ENCODE measurements around the gene SLC22A12.

The SLC22A12 gene

GRCh38 chr11:64619811-64620380 is 28.9 kb downstream of the SLC22A12 start:
- no peaks in the 10 kb centered on the region for H3K9me3 ChIP-seq (replicated peaks; ENCODE audit: insufficient read depth, low read length)
- TF ChIP-seq, protein P1, sequence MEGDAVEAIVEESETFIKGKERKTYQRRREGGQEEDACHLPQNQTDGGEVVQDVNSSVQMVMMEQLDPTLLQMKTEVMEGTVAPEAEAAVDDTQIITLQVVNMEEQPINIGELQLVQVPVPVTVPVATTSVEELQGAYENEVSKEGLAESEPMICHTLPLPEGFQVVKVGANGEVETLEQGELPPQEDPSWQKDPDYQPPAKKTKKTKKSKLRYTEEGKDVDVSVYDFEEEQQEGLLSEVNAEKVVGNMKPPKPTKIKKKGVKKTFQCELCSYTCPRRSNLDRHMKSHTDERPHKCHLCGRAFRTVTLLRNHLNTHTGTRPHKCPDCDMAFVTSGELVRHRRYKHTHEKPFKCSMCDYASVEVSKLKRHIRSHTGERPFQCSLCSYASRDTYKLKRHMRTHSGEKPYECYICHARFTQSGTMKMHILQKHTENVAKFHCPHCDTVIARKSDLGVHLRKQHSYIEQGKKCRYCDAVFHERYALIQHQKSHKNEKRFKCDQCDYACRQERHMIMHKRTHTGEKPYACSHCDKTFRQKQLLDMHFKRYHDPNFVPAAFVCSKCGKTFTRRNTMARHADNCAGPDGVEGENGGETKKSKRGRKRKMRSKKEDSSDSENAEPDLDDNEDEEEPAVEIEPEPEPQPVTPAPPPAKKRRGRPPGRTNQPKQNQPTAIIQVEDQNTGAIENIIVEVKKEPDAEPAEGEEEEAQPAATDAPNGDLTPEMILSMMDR (IDR thresholded peaks at IDR 0.05; ENCODE audit: low read length), result no peak
- TF ChIP-seq EZH2 (optimal IDR thresholded peaks at IDR 0.05; ENCODE audit: low read depth, low read length) (no peak), EZH2phosphoT487 (IDR thresholded peaks at IDR 0.05; ENCODE audit: low read length) (no peak)
- no peaks in the 10 kb centered on the region for H3K36me3 ChIP-seq (replicated peaks; ENCODE audit: insufficient read depth, low read length)
- no peak overlapping the region for H3K4me3 ChIP-seq (ENCODE audit: low read length)
- no peak overlapping the region for H3K9ac ChIP-seq (ENCODE audit: low read length)
- H4K20me1 ChIP-seq (ENCODE audit: insufficient read depth, low read length), result no peaks in the 10 kb centered on the region
- no peaks in the 10 kb centered on the region for H3K79me2 ChIP-seq (ENCODE audit: low read length)
- peaks cover 21% of the 10 kb centered on the region for H3K27me3 ChIP-seq (replicated peaks; ENCODE audit: insufficient read depth, low read length)
- H3K27ac ChIP-seq (ENCODE audit: low read length), result no peak overlapping the region
- H2AFZ ChIP-seq (ENCODE audit: low read length), result no peak overlapping the region
- H3K9me2 ChIP-seq (replicated peaks; ENCODE audit: insufficient read depth, low read length), result no peaks in the 10 kb centered on the region
- no peak for DNase-seq
- no peaks in the 10 kb centered on the region for H3F3A ChIP-seq (ENCODE audit: insufficient read depth, low read length)
- H3K4me1 ChIP-seq (ENCODE audit: low read length), result no peaks in the 10 kb centered on the region
- no peak overlapping the region for H3K4me2 ChIP-seq (ENCODE audit: low read depth, low read length)

GRCh38 chr11:64620381-64620971 is 29.5 kb downstream of the SLC22A12 start:
- no peaks in the 10 kb centered on the region for H3K9me2 ChIP-seq (replicated peaks; ENCODE audit: insufficient read depth, low read length)
- H3K36me3 ChIP-seq (replicated peaks; ENCODE audit: insufficient read depth, low read length), result no peaks in the 10 kb centered on the region
- no peak for TF ChIP-seq EZH2 (optimal IDR thresholded peaks at IDR 0.05; ENCODE audit: low read depth, low read length)
- TF ChIP-seq, protein P1 (IDR thresholded peaks at IDR 0.05; ENCODE audit: low read length), result no peak
- no peak for TF ChIP-seq EZH2phosphoT487 (IDR thresholded peaks at IDR 0.05; ENCODE audit: low read length)
- H3K4me1 ChIP-seq (ENCODE audit: low read length), result no peaks in the 10 kb centered on the region
- H3K9me3 ChIP-seq (replicated peaks; ENCODE audit: insufficient read depth, low read length), result no peaks in the 10 kb centered on the region
- H3K79me2 ChIP-seq (ENCODE audit: low read length), result no peaks in the 10 kb centered on the region
- no peak overlapping the region for H3K27ac ChIP-seq (ENCODE audit: low read length)
- H3F3A ChIP-seq (ENCODE audit: insufficient read depth, low read length), result no peaks in the 10 kb centered on the region
- DNase-seq, result peak; percentile 16
- H3K4me3 ChIP-seq (ENCODE audit: low read length), result no peak overlapping the region
- no peaks in the 10 kb centered on the region for H4K20me1 ChIP-seq (ENCODE audit: insufficient read depth, low read length)
- no peak overlapping the region for H2AFZ ChIP-seq (ENCODE audit: low read length)
- H3K9ac ChIP-seq (ENCODE audit: low read length), result no peak overlapping the region
- H3K27me3 ChIP-seq (replicated peaks; ENCODE audit: insufficient read depth, low read length), result peaks cover 27% of the 10 kb centered on the region
- no peak overlapping the region for H3K4me2 ChIP-seq (ENCODE audit: low read depth, low read length)

DNA sequence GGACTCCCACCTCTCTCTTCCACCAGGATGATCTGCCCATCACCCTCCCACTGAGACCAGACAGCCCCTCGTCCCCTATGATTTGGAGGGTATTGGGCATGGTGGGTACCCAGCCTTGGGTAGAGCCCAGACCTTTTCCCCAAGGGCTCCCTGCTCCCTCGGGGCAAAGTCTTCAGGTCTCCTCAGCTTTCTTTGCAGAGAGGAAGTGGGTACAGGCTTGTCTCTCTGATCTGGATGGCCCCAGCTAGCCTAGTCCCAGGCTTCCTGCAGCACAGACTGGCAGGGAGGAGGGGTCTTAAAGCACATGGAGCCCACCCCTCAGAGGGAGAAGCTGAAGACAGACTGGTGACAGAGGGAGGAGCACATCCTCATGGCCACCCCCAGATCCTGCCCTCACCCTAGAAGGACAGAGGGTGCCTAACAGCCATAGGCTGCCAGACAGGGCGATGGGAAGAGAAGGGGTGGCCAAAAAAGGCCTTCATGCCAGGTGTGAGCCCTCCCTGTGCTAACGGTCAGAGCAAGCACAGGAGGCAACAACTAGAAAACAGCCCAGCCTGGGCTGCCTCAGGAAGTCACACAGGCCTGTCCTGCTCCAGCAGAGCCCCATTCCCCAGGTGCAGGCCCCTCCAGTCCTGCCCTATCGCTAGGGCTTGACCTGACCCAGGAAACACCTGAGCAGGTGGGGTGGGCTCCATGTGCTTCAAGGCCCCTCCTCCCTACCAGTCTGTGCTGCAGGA is 30.4 kb downstream of the SLC22A12 start:
- H3K36me3 ChIP-seq (replicated peaks; ENCODE audit: insufficient read depth, low read length), result no peaks in the 10 kb centered on the region
- peaks cover 37% of the 10 kb centered on the region for H3K27me3 ChIP-seq (replicated peaks; ENCODE audit: insufficient read depth, low read length)
- no peak overlapping the region for H3K4me2 ChIP-seq (ENCODE audit: low read depth, low read length)
- no peak overlapping the region for H3K27ac ChIP-seq (ENCODE audit: low read length)
- DNase-seq, result no peak
- no peak overlapping the region for H2AFZ ChIP-seq (ENCODE audit: low read length)
- H4K20me1 ChIP-seq (ENCODE audit: insufficient read depth, low read length), result no peaks in the 10 kb centered on the region
- no peak overlapping the region for H3K4me3 ChIP-seq (ENCODE audit: low read length)
- H3K9me3 ChIP-seq (replicated peaks; ENCODE audit: insufficient read depth, low read length), result no peaks in the 10 kb centered on the region
- no peaks in the 10 kb centered on the region for H3K4me1 ChIP-seq (ENCODE audit: low read length)
- no peaks in the 10 kb centered on the region for H3K79me2 ChIP-seq (ENCODE audit: low read length)
- no peaks in the 10 kb centered on the region for H3F3A ChIP-seq (ENCODE audit: insufficient read depth, low read length)
- TF ChIP-seq, protein P1 (IDR thresholded peaks at IDR 0.05; ENCODE audit: low read length), result no peak
- no peak for TF ChIP-seq EZH2phosphoT487 (IDR thresholded peaks at IDR 0.05; ENCODE audit: low read length)
- TF ChIP-seq EZH2 (optimal IDR thresholded peaks at IDR 0.05; ENCODE audit: low read depth, low read length), result no peak
- no peak overlapping the region for H3K9ac ChIP-seq (ENCODE audit: low read length)
- no peaks in the 10 kb centered on the region for H3K9me2 ChIP-seq (replicated peaks; ENCODE audit: insufficient read depth, low read length)

Measured in MM.1S (cell line).